Activated CD4-positive, alpha-beta T cell treated with anti-CD3 and anti-CD28 coated beads for 24 hours (primary cell): Measurements from ENCODE around the gene OLFML2A.

Experiments
- DNase-seq, 2 donors: peaks; one replicate each; pipeline ENCODE4 v3.0.0-alpha.2; 2020; ENCODE audit warnings: low read depth in 2 of 2

The OLFML2A gene

DNA sequence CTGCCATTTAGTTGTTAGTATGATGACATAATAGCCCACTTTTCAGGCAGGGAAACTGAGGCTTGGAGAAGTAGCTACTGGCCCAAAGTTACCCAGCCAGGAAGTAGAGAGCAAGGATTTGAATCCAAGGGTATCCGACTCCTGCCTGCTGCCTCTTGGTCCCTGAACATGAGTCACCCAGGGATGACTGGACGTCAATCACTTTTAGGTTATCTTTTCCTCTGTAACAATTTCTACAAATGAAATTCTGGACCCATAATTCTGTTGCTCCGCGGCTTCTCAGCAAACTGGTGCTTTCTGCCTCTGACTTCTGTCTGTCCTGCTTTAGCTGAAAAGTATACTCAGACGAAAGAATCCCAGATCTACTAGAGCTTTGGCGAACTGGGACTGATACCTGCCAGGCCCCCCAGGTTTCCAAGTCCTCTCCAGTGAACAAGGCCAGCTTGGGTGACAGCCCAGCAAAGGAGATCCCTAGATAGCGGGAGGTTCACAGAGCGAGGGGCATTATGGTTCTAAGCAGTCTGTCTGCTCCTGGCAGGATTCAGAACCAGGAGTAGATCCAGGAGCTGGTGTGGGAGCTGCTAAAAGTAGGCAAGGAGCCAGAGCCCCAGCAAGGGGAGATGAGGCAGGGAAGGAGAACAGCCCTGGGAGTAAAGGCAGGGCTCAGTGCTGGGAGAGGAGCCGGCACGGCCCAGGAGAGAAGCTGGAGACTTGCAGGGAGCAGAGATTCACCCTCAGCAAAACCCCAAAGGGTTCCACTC is 20.6 kb downstream of the OLFML2A start:
- no peak for DNase-seq

DNA sequence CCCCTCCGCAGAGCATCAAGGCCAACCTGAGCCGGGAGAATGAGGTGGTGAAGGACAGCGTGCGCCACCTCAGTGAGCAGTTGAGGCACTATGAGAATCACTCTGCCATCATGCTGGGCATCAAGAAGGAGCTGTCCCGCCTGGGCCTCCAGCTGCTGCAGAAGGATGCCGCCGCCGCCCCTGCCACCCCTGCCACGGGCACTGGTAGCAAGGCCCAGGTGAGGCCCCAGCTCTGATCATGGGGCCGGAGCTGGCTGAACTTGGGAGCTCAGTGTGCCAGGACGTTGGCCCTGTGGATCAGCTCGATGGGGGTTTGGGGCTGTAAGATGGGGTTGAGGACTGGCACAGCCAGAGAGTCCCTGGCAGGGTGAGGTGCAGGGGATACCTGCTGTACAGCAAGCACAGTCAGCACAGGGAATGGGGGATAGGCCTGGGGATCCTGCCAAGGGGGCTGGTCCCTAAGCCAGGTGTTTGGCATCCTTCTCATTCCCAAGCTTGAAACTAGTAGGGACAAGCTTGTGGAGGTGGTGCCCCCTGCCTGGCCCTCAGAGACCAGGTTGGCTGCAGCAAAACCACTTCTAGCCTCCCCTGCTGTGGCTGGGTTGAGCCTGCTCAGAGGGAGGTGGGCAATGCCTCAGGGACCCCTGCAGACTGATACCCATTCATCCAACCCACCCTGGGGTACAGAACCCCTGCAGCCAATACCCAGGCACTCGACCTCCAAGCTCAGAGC is 22.5 kb downstream of the OLFML2A start:
- DNase-seq, result no peak

DNA sequence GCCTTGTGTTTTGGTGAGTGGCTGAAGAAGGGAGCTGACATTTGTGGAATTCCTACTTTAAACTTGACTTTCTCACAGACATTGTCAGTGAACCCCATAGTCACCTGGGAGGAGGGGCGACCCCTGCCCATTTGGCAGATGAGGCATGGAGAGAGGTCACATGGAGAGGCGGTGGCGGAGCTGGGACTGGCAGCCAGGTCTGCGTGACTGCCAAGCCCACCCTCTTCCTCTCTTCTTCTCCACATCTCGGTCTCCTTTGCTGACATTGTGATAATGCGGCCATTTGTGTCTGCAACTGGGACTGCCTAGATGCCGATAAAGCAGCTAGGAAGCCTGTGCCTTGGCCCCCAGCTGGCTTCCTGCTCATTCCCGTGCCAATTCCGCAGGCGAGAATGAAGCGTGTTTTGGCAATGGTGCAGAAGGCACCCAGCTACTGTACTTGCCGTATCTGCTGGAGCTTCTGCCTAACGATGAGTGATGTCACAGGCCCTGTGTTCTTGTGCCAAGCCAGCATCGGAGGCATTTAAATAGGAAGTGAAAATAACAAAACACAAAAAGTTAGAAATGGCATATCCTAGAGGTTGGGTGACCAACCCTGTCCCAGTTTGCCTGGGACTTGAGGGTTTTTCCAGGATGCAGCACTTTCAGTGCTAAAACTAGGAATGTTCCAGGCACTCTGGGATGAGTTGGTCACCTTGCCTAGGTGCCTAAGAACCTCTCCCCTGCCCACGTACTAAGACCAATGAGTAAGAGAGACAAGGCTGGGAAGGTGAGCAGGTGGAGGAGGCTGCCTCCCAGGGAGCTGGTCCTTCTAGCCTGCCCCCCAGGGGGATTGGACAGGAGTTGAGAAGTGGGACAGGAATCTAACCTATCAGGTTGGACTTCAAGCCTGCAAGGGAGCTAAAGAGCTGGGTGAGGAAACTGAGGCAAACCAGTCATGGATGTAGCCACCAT is 23.6 kb downstream of the OLFML2A start:
- DNase-seq, result no peak

DNA sequence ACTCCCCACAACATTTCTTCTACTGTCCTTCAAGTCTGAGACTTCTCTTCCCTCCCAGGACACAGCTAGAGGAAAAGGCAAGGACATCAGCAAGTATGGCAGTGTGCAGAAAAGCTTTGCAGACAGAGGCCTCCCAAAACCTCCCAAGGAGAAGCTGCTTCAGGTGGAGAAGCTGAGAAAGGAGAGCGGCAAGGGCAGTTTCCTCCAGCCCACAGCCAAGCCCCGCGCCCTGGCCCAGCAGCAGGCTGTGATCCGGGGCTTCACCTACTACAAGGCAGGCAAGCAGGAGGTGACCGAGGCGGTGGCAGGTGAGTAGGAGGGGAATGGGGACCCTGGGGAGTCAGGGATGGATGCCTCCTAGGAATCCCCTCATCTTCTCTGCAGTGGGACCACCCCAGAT is 24.4 kb downstream of the OLFML2A start:
- DNase-seq, result no peak

DNA sequence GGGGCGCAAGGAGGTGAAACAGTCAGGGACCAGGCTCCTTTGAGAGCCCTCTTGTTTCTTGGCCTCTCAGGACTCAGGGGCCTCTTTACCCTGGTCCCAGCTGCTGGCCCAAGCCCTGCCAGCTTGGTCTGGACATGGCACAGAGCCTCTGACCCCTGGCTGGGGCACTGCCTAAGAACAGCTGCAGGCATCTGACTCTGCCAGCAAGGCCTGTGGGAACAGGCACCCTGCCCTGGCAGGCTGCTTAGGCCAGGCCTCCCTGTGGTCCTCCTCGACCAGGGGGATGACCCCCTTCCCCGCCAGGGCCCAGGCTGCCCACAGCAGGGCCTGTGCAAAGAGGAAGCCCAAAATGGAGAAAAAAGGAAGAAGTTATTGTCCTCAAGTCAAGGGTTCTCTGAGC is 25.5 kb downstream of the OLFML2A start:
- no peak for DNase-seq

DNA sequence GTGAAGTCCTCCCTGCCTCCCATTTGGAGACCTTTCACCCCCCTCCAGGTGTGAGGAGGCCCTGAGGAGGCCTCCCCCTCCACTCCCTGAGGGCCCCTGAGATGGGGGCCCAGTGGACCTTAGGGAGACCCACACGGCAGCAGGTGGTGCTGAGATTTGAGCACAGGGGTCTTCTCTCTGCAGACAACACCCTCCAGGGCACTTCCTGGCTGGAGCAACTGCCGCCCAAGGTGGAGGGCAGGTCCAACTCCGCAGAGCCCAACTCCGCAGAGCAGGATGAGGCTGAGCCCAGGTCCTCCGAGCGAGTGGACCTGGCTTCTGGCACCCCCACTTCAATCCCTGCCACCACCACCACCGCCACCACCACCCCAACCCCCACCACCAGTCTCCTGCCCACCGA is 27.0 kb downstream of the OLFML2A start:
- no peak for DNase-seq

DNA sequence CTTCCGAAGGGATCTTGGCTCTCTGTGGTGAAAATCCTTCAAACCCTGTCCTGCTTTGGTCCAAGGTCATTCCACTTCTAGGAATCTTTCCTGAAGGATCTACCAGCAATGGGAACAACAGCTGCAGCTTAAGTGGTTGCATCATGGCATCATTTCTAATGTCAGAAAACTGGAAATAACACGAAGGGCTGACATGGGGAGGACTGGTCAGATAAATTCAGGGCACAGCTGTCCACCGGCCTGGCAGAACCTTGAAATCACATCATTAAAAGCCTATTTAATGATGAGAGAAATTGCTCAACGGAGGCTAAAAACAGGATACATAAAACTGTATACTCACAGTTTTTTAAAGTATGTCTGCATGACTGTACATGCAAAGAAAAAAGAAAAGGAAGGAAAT is 28.3 kb downstream of the OLFML2A start:
- no peak for DNase-seq

DNA sequence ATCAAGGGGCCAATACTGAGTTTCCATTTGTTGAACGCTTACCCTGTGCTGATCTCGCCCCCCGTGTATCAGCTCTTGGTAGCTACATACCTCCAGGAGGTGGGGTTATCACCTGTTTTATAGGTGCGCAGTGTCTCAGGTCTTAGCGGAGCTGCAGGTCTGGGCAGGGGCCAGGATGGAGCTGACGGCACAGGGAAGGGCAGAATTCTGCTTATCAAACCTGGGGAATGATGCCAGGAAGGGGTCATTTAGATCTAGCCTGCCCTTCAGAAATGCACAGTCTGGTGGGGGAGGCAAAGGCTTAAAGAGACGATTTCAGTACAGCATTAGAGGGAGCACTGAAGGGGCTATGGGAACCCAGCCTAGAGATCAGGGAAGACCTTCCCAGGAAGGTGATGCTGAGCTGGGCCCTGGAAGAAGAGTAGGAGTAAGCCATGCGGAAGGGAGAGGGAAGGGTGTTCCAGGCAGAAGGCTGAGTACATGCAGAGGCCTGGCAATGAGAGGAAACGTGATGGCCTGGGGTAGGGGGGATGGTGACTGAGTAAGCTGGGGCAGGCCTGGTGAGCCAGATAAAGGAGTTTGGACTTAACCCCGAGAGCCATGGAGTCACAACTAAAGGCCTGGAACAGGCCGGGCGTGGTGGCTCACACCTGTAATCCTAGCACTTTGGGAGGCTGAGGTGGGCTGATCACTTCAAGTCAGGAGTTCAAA is 31.5 kb downstream of the OLFML2A start:
- DNase-seq, result no peak

DNA sequence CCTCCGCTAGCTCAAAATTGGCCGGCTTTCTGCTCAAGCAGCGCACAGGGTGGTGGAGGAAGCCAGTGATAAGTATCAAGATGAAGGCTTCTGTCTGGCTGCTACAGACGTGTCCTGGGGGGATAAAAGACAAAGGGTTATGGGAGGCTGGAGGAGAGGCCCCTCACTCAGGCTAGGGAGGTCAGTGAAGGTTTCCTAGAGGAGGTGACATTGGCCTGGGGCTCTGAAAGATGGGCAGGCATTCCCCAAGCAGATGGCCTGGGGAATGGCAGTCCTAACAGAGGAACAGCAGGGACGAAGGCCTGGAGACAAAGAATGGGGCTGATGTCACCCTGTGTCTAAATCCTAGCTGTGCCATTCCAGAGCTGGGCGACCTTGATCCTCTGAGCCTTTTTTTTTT is 32.3 kb downstream of the OLFML2A start:
- no peak for DNase-seq

DNA sequence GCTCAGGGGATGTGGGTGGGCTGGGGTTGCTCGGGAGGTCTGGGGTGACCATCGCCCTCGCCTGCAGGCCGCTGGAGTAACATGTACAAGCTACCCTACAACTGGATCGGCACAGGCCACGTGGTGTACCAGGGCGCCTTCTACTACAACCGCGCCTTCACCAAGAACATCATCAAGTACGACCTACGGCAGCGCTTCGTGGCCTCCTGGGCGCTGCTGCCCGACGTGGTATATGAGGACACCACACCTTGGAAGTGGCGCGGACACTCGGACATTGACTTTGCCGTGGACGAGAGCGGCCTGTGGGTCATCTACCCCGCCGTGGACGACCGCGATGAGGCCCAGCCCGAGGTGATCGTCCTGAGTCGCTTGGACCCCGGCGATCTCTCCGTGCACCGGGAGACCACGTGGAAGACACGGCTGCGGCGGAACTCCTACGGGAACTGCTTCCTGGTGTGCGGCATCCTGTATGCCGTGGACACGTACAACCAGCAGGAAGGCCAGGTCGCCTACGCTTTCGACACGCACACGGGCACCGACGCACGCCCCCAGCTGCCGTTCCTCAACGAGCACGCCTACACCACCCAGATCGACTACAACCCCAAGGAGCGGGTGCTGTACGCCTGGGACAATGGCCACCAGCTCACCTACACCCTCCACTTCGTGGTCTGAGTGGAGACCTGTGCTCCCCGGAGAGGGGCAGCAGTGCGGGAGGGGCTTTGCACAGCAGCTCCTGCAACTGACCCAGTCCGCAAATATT is 33.0 kb downstream of the OLFML2A start:
- no peak for DNase-seq

DNA sequence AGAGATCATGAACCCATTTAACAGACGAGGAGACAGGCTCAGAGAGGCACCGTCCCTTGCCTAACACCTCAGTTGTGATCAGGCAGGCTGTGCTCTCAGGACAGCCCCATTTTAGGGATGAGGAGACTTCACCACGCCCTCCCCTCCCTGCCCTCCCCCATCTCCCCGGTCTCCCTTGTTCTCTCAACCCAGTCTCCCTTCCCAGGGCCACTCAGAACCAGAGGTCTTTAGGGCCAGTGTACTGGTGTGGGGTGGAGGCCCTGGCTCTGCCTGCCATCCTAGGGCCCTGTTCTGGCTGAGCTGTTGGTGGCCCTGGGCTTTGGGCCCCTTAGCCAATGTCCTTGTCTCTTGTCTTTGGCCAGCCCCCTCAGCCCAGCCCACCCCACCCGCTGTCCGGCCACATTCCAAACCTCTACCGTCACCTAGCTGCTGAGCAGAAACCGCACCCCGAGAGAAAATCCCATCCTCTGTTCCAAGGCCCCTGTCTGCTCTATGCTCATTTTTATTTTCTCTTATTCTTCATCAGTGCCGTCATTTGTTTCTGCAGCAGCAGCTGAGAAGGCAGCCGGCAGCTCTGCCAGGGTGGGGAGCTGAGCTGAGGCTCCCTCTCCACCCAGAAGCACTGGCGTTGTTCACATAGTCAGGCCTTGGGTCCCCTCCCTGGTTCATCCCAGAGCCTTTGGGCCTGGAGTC is 33.9 kb downstream of the OLFML2A start:
- no peak for DNase-seq

DNA sequence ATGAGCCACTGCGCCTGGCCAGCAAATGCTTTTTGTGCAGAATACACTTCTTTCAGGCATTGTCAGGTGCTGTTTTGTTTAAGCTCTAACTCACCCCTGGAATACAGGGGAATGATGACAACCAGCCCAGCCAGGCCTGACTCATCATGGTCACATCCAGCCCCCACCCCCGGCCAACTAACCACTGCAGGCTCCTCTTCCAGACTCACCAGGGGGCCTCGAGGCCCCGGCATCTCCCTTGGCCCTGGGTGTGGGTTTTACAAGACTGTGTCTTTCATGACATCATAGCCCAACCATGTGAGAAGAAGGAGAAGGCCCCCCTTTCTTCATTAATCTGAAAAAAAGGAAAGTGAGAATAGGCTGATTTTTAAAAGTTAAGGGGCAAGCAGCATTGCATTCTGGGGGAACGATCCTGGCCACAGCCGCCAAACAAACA is 35.5 kb downstream of the OLFML2A start:
- no peak for DNase-seq

DNA sequence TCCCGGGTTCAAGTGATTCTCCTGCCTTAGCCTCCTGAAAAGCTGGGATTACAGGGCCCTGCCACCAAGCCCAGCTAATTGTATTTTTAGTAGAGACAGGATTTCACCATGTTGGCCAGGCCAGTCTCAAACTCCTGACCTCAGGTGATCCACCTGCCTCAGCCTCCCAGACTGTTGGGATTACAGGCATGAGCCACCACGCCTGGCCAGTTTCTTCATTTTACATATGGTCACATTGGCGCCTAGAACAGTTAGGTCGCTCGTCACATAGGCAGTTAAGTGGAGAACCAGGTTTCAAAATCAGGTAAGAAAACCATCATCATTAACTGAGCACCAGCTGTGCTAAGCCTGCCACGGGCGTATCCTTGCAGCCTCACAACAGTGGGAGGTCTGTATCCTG is 36.1 kb downstream of the OLFML2A start:
- DNase-seq, result no peak

DNA sequence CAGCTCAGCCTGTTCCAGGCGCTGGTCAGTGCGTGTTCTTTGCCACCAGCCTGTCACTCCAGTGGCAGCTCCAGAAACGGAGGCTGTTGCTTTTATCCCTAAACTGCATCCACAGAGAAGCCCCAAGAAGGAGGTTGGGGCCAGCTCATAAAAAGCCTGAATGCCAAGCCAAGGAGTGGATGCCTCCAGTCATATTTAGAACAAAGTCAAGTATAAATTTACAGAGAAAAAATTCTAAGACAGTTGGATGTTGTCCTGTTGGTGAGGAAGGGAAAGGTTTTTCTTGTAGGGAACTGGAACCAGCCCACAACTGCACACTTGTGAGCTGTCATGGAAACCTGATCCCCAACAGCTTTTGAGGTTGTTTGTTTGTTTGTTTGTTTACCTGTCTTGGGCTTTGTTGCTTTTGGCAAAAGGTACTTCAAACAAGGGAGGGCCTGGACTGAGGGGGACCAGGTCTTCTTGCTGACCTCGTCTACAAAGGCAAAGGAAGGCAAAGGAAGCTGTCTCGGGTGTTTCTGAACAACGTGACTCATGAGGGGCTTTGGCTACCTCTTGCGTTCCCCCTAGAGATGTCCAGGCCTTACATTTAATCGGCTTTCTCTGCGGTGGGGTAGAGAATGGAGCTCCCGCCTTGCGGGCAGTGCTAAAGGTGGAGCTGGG is 36.7 kb downstream of the OLFML2A start:
- no peak for DNase-seq

DNA sequence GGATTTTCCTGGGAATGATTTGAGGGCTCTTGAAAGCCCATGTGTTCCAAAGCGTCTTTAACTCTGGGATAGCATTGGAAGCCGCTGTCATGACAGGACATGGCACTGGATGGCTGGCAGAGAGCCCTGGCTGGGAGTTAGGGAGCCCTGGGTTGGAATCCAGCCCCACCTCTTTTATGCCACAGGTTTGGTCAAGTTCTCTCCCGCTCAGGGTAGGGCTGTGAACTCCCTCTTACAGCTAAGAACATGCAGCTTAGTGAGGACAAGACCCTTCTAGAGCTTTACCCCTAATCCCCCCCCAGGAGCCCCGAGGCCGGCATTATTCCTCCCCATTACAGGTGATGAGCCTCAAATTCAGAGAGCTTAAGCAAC is 37.2 kb downstream of the OLFML2A start:
- DNase-seq, result no peak

DNA sequence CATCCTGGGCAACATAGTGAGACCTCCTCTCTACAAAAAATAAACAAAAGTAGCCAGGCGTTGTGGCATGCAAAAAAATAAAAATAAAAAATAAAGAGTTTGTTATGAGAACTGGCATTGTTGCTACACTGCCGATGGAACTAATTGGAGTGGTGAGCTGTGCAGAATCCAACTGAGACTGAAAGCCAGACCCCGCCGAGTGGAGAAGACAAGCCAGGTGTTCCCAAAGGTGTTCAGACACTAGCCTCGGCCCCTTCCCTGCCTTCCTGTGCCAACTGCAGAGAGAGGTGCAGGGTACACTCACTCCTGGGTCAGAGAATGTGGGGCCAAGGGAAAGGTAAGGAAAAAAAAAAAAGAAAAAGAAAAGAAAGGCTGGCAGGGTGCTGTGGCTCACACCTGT is 38.7 kb downstream of the OLFML2A start:
- DNase-seq, result no peak

DNA sequence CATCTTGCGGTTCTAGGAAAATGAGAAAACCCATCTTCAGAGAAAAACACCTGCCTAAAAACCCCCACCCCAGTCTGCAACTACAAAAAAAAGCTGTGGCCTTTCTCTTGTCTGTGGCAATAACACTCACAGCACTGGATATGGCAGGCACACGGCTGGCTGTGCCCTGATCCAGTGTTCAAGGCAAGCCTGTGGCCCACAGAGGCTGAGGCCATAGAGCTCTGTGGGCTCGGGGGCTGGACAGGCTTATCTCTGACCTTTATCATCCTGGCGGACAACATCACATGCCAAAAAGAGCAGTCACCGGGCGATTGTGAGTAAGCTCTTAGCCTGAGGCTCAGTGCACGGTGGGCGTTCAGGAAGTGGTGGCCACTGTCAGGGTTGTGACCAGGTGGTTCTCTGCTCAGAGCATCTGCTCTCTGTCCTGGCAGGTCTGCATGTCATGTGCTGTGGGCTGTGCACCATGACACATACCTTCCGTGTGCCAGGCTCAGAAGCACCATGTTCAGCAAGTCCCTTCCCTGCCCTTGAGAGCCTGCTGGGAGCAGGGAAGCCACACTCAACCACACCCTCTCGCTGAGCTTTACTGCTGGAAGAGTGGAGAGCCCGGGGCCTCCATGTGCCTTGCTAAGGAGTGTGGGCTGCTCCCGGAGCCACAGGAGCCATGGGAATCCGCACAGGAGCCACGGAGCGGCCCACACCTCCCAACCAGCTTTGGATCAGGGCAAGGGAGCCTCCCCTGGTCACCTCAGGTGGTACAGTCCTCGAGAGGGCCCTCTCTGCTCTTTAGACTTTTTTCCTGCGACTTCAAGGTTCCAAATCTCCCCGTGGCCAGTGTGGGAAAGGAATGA is 41.7 kb downstream of the OLFML2A start:
- no peak for DNase-seq

DNA sequence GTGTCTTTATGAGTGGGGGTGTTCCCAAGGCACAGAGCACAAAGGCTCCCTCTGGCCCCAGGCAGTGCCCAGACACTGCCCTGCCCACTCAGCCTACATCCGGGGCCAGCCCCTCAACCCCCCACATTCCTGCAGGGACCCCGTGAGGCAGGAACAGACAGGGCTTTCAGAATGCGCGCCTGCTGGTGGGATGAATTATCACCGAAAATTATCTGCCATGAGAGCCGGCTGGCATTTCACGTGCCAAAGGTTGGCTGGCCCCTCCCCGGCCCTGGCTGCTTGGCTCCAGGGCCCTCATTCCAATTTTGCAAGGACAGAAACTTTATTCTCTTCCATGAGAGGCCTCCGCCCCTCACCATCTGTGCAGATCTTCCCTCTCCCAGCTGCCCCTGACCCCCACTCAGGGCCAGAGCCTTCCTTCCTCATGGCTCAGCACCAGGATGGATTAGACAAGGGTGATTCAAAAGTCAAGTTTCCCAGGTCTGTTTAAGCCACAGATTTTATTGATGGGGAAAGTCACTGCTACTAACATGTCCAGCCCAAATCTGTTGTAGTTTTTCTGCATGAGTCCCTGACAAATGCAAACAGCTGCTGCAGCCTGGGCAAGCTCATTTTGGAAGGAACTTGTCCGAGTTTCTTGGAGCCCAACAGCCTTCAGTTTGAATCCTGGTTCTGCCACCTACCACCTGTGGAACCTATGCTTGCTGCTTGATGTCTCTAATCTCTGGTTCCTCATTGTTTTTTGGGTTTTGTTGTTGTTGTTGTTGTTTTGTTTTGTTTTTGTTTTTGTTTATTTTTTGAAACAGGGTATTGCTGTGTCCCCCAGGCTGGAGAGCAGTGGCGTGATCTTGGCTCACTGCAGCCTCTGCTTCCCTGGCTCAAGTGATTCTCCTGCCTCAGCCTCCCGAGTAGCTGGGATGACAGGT is 44.0 kb downstream of the OLFML2A start:
- DNase-seq, result no peak
